Keratinocyte (primary cell): ENCODE data around the gene ATF5. TPM values are rescaled to one million over a fixed set of nuclear protein-coding genes. Genes with fewer than 3 reads are reported as not detected.

Experiments
- DNase-seq: peaks from one replicate; pipeline ENCODE4 v3.0.0-alpha.2; 2011; ENCODE audit warnings: low read depth, missing footprints, low spot score
- FAIRE-seq: peaks from 2 replicates; lab custom pipeline; 2011; peaks lifted over from hg19 to GRCh38; lab: Jason Lieb, UNC
- H2AFZ ChIP-seq: 2 replicates; pipeline ENCODE4 v1.6.0; 2012; ENCODE audit warnings: low read length, control low read depth, inconsistent platforms; ENCODE audit not compliant: control insufficient read depth
- H3K27ac ChIP-seq: 2 replicates; pipeline ENCODE4 v1.5.1; 2011; ENCODE audit warnings: low read length; ENCODE audit not compliant: control insufficient read depth, insufficient read depth
- H3K27me3 ChIP-seq: 3 replicates; pipeline ENCODE4 v1.6.0; 2011; ENCODE audit warnings: low read length; ENCODE audit not compliant: control insufficient read depth, insufficient read depth; ENCODE audit errors: extremely low read depth
- H3K36me3 ChIP-seq, 2 experiments: 2 replicates in 1 of 2; 3 replicates in 1 of 2; pipeline ENCODE4 v1.5.1; 2011; ENCODE audit warnings: low read length in 2 of 2, mild to moderate bottlenecking in 1 of 2; ENCODE audit not compliant: control insufficient read depth in 2 of 2, insufficient read depth in 2 of 2; ENCODE audit errors: extremely low read depth in 1 of 2
- H3K4me1 ChIP-seq: 3 replicates; pipeline ENCODE4 v1.5.1; 2011; ENCODE audit warnings: low read length; ENCODE audit not compliant: control insufficient read depth, insufficient read depth; ENCODE audit errors: extremely low read depth
- H3K4me2 ChIP-seq: 3 replicates; pipeline ENCODE4 v1.6.0; 2011; ENCODE audit warnings: low read depth, low read length; ENCODE audit not compliant: control insufficient read depth, insufficient read depth; ENCODE audit errors: extremely low read depth
- H3K4me3 ChIP-seq, 3 experiments: fragments of 200-600 bp in 1 of 3; sonication (generic) in 1 of 3; 2 replicates in 2 of 3; 3 replicates in 1 of 3; pipeline ENCODE4 v1.5.1; 2011 to 2016; ENCODE audit warnings: low read length in 3 of 3, mild to moderate bottlenecking in 3 of 3, control low read depth in 2 of 3, inconsistent platforms in 1 of 3, low read depth in 1 of 3, mixed read lengths in 1 of 3, mixed run types in 1 of 3, moderate library complexity in 1 of 3; ENCODE audit not compliant: control insufficient read depth in 2 of 3, insufficient read depth in 2 of 3; ENCODE audit errors: extremely low read depth in 1 of 3
- H3K79me2 ChIP-seq: 2 replicates; pipeline ENCODE4 v1.6.0; 2012; ENCODE audit warnings: low read length; ENCODE audit not compliant: control insufficient read depth, insufficient read depth
- H3K9ac ChIP-seq: 3 replicates; pipeline ENCODE4 v1.6.0; 2011; ENCODE audit warnings: low read length; ENCODE audit not compliant: control insufficient read depth, insufficient read depth; ENCODE audit errors: extremely low read depth
- H3K9me1 ChIP-seq: 3 replicates; pipeline ENCODE4 v1.6.0; 2011; ENCODE audit warnings: low read length; ENCODE audit not compliant: control insufficient read depth, insufficient read depth; ENCODE audit errors: extremely low read depth
- H3K9me3 ChIP-seq: 2 replicates; pipeline ENCODE4 v1.5.1; 2012; ENCODE audit warnings: low read depth, low read length; ENCODE audit not compliant: control insufficient read depth
- H4K20me1 ChIP-seq: 3 replicates; pipeline ENCODE4 v1.6.0; 2011; ENCODE audit warnings: low read length; ENCODE audit not compliant: control insufficient read depth, insufficient read depth; ENCODE audit errors: extremely low read depth
- EZH2 ChIP-seq: IDR thresholded peaks from one replicate; pipeline ENCODE4 v1.6.1; 2012; ENCODE audit warnings: inconsistent platforms, mild to moderate bottlenecking, low read length, moderate library complexity
- dilution Hi-C: fragments of 300-500 bp; cut with MboI; formaldehyde crosslinking; loops from one replicate; pipeline ENCODE4 v1.7.0; 2020; ENCODE audit warnings: low sequenced_read_pairs; ENCODE audit not compliant: extremely low pct_ligation_motif_present
- polyA plus RNA-seq, 5 experiments: library from polyadenylated mRNA; depleted of rRNA in 3 of 5; stranded (reverse) in 3 of 5; stranded (forward) in 1 of 5; unstranded in 1 of 5; fragments of >200 nt; gene quantifications; 1 replicate in 1 of 5; 2 replicates in 3 of 5; 3 replicates in 1 of 5; pipeline versions ENCODE4 v1.2.1 to v1.2.3, GENCODE V29; 2011 to 2012; ENCODE audit warnings: missing spikeins in 2 of 5, low read depth in 1 of 5, low replicate concordance in 1 of 5
- TF ChIP-seq, protein P1 (sequence below), 3 experiments: IDR thresholded peaks in 1 of 3; conservative IDR thresholded peaks in 1 of 3; optimal IDR thresholded peaks in 1 of 3; 2 replicates in 2 of 3; 3 replicates in 1 of 3; pipeline versions ENCODE3 to v1.5.1; 2011; ENCODE audit warnings: low read length in 3 of 3, mild to moderate bottlenecking in 3 of 3, moderate library complexity in 2 of 3, control low read depth in 1 of 3, inconsistent platforms in 1 of 3; ENCODE audit not compliant: insufficient read depth in 2 of 3; ENCODE audit errors: extremely low read depth in 1 of 3

Gene ATF5
- polyA plus RNA-seq, 1 donor (not counting 4 experiments of a cell fraction or from before 2014, with no cell fraction given), result 6.0 TPM

DNA sequence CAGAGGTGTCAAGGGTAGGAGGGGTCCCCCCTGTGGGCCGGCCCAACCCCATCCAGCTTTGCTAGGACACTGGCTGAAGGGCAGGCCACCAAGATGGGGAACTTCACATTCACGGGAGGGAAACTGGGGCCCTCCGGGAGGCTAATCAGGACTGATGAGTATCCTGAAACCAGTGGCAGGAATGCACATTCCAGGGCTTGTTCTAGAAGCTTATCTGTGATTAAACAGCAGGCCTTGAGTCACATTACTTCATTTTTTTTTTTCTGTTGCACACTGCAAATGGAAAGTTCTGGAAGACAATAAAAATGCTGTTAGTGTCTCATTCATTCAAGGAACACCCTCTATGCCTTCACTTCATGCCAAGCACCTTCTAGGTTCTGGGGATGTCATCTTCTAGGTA is 47.5 kb downstream of the ATF5 start:
- Histone ChIP-seq H3K27me3 (no peaks in the 10 kb centered on the region), H3K36me3 (no peaks in the 10 kb centered on the region), H3K9me3 (no peaks in the 10 kb centered on the region), H3K9me1 (no peaks in the 10 kb centered on the region), H3K4me3 (no peak overlapping the region), H3K9ac (no peak overlapping the region), H2AFZ (no peak overlapping the region), H4K20me1 (no peaks in the 10 kb centered on the region), H3K79me2 (no peaks in the 10 kb centered on the region), H3K4me2 (no peak overlapping the region), H3K4me1 (no peaks in the 10 kb centered on the region), H3K27ac (no peak overlapping the region)
- dilution Hi-C loops, result no loop called here
- FAIRE-seq (no peak), DNase-seq (no peak)
- TF ChIP-seq EZH2, result no peak
- TF ChIP-seq, protein P1, sequence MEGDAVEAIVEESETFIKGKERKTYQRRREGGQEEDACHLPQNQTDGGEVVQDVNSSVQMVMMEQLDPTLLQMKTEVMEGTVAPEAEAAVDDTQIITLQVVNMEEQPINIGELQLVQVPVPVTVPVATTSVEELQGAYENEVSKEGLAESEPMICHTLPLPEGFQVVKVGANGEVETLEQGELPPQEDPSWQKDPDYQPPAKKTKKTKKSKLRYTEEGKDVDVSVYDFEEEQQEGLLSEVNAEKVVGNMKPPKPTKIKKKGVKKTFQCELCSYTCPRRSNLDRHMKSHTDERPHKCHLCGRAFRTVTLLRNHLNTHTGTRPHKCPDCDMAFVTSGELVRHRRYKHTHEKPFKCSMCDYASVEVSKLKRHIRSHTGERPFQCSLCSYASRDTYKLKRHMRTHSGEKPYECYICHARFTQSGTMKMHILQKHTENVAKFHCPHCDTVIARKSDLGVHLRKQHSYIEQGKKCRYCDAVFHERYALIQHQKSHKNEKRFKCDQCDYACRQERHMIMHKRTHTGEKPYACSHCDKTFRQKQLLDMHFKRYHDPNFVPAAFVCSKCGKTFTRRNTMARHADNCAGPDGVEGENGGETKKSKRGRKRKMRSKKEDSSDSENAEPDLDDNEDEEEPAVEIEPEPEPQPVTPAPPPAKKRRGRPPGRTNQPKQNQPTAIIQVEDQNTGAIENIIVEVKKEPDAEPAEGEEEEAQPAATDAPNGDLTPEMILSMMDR (optimal IDR thresholded peaks at IDR 0.05 in 1 of 3, IDR thresholded peaks at IDR 0.05 in 1 of 3, conservative IDR thresholded peaks at IDR 0.05 in 1 of 3; ENCODE audit: extremely low read depth in 1 of 3, insufficient read depth in 2 of 3, low read length in 3 of 3), result no peak

DNA sequence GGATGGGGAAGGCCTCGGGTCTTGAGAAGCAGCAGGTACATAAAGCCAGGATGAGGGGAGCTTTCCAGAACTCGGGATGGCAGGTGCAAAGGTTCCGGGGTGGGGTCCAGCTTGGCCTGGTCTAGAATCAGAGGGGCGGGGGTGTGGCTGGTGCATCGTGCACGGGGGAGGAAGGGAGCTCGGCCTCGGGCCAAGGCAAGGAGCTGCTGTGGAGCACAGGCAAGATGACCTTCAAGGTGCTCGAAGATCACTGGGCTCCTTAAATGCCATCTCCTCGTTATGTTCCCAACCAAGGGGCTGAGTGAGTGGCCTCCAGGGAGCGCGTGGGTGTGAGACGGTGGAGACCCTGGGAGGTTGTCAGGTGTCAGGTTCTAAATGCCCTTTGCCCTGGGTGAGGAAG is 48.1 kb downstream of the ATF5 start:
- H3K36me3 ChIP-seq, result no peaks in the 10 kb centered on the region
- FAIRE-seq, result no peak
- H3K27me3 ChIP-seq, result no peaks in the 10 kb centered on the region

More for the DNA sequence above, 48.1 kb downstream of the ATF5 start:
- TF ChIP-seq, protein P1 (optimal IDR thresholded peaks at IDR 0.05 in 1 of 3, IDR thresholded peaks at IDR 0.05 in 1 of 3, conservative IDR thresholded peaks at IDR 0.05 in 1 of 3; ENCODE audit: extremely low read depth in 1 of 3, insufficient read depth in 2 of 3, low read length in 3 of 3), result no peak
- TF ChIP-seq EZH2, result no peak
- DNase-seq, result no peak
- dilution Hi-C loops, result no loop called here
- Histone ChIP-seq H3K79me2 (no peaks in the 10 kb centered on the region), H2AFZ (no peak overlapping the region), H3K4me2 (no peak overlapping the region), H3K9me3 (no peaks in the 10 kb centered on the region), H3K4me1 (no peaks in the 10 kb centered on the region), H3K4me3 (no peak overlapping the region), H3K9me1 (no peaks in the 10 kb centered on the region), H4K20me1 (no peaks in the 10 kb centered on the region), H3K27ac (no peak overlapping the region), H3K9ac (no peak overlapping the region)
